HepG2 (cell line): ENCODE data around the gene VAMP8. TPM values are rescaled to one million over a fixed set of nuclear protein-coding genes. Genes with fewer than 3 reads are reported as not detected.
A peak's percentile ranks its signal among the peaks of the same experiment; 100 is the strongest.

Experiments used
- AGO2 ChIP-seq: fragments of 200-400 bp; formaldehyde crosslinking; optimal IDR thresholded peaks from 2 replicates; pipeline ENCODE3; 2017; ENCODE audit warnings: mild to moderate bottlenecking, low read depth, low read length, moderate library complexity
- ATF1 ChIP-seq: IDR thresholded peaks from 2 replicates; pipeline ENCODE4 v1.6.1; 2016; ENCODE audit warnings: mild to moderate bottlenecking, control low read depth
- FLYWCH1 ChIP-seq: sonication (generic); formaldehyde crosslinking; IDR thresholded peaks from 2 replicates; pipeline ENCODE4 v1.8.1; 2023; ENCODE audit warnings: mild to moderate bottlenecking, missing genetic modification reagents
- HDAC2 ChIP-seq: sonication (generic); formaldehyde crosslinking; IDR thresholded peaks from 2 replicates; pipeline ENCODE4 v1.4.0; 2020; ENCODE audit warnings: missing genetic modification reagents
- KDM3A ChIP-seq: IDR thresholded peaks from 2 replicates; pipeline ENCODE4 v1.6.1; 2018; ENCODE audit warnings: low read depth, missing compliant biosample characterization
- KDM4B ChIP-seq: sonication (generic); formaldehyde crosslinking; IDR thresholded peaks from 2 replicates; pipeline ENCODE4 v1.4.0; 2020; ENCODE audit warnings: missing genetic modification reagents
- MTF2 ChIP-seq: sonication (generic); formaldehyde crosslinking; IDR thresholded peaks from 2 replicates; pipeline ENCODE4 v1.5.0; 2020; ENCODE audit warnings: missing genetic modification reagents, borderline replicate concordance
- MXD1 ChIP-seq: sonication (generic); formaldehyde crosslinking; IDR thresholded peaks from 2 replicates; pipeline ENCODE4 v1.4.0; 2020; ENCODE audit warnings: mild to moderate bottlenecking, missing genetic modification reagents
- NONO ChIP-seq, 2 experiments: fragments of 450-650 bp in 1 of 2; sonication (generic) in 1 of 2; formaldehyde crosslinking in 1 of 2; IDR thresholded peaks in 1 of 2; conservative IDR thresholded peaks in 1 of 2; 2 replicates each; pipeline versions ENCODE4 v1.6.1 to v1.8.0; 2017 to 2022; ENCODE audit warnings: mild to moderate bottlenecking in 1 of 2, missing genetic modification reagents in 1 of 2, moderate library complexity in 1 of 2
- PCBP1 ChIP-seq: fragments of 200-400 bp; formaldehyde crosslinking; IDR thresholded peaks from 2 replicates; pipeline ENCODE4 v1.6.1; 2017; ENCODE audit warnings: mild to moderate bottlenecking, low read depth, low read length, borderline replicate concordance
- SATB2 ChIP-seq: sonication (generic); formaldehyde crosslinking; IDR thresholded peaks from 2 replicates; pipeline ENCODE4 v1.5.0; 2020; ENCODE audit warnings: missing genetic modification reagents
- THAP9 ChIP-seq: sonication (generic); formaldehyde crosslinking; IDR thresholded peaks from 2 replicates; pipeline ENCODE4; 2020; ENCODE audit warnings: missing genetic modification reagents, mild to moderate bottlenecking, borderline replicate concordance
- USF2 ChIP-seq, 2 experiments: sonication (generic) in 1 of 2; formaldehyde crosslinking in 1 of 2; IDR thresholded peaks; 2 replicates each; pipeline versions ENCODE4 v1.5.1 to v1.6.1; 2011 to 2020; ENCODE audit warnings: borderline replicate concordance in 1 of 2, low read depth in 1 of 2, low read length in 1 of 2, mild to moderate bottlenecking in 1 of 2, missing genetic modification reagents in 1 of 2, moderate library complexity in 1 of 2
- YEATS4 ChIP-seq: sonication (generic); formaldehyde crosslinking; IDR thresholded peaks from 2 replicates; pipeline ENCODE4 v1.4.0; 2020; ENCODE audit warnings: missing genetic modification reagents, borderline replicate concordance
- ZBTB26 ChIP-seq: IDR thresholded peaks from 2 replicates; pipeline ENCODE4 v1.6.1; 2016; ENCODE audit warnings: missing compliant biosample characterization, missing genetic modification reagents, borderline replicate concordance
- ZBTB42 ChIP-seq: sonication (generic); formaldehyde crosslinking; IDR thresholded peaks from 2 replicates; pipeline ENCODE4 v1.5.0; 2020; ENCODE audit warnings: mild to moderate bottlenecking, missing genetic modification reagents
- ZNF350 ChIP-seq: sonication (generic); formaldehyde crosslinking; IDR thresholded peaks from 2 replicates; pipeline ENCODE4 v1.4.0; 2020; ENCODE audit warnings: mild to moderate bottlenecking, low read depth, missing genetic modification reagents, borderline replicate concordance
- ZNF547 ChIP-seq: sonication (generic); formaldehyde crosslinking; IDR thresholded peaks from 2 replicates; pipeline ENCODE4 v1.5.1; 2020; ENCODE audit warnings: mild to moderate bottlenecking, missing genetic modification reagents
- ZNF841 ChIP-seq: sonication (generic); formaldehyde crosslinking; IDR thresholded peaks from 2 replicates; pipeline ENCODE4 v1.8.1; 2023; ENCODE audit warnings: missing genetic modification reagents, borderline replicate concordance
- polyA plus RNA-seq, 8 experiments: library from polyadenylated mRNA; depleted of rRNA in 3 of 8; stranded (reverse) in 7 of 8; unstranded in 1 of 8; fragments of >200 nt; fragmentation: Illumina TruSeq in 4 of 8; extraction: Trizol in 4 of 8; gene quantifications; 2 replicates each; pipeline versions ENCODE4 v1.2.1 to v1.2.3, GENCODE V29; 2011 to 2016; ENCODE audit warnings: low read depth in 4 of 8, missing spikeins in 1 of 8, mixed read lengths in 1 of 8; ENCODE audit not compliant: insufficient read depth in 1 of 8
- total RNA-seq, 5 experiments: library from RNA; depleted of rRNA; stranded (reverse); fragments of >200 nt; fragmentation: Illumina TruSeq; extraction: Trizol; gene quantifications; 2 replicates each; pipeline ENCODE4 v1.2.3, GENCODE V29; 2016; ENCODE audit warnings: low read depth in 1 of 5

VAMP8 gene
- total and polyA plus RNA-seq, 2 of the 13 experiments (the other 11 are each of a cell fraction or from before 2014, with no cell fraction given), result 83.3 to 157 TPM

- TF ChIP-seq THAP9 (peak; percentile 88), NONO (IDR thresholded peaks at IDR 0.05) (no peak), NONO (CRISPR knock-in tag; conservative IDR thresholded peaks at IDR 0.05) (peak; percentile 17; the same call in 1 of the 2 replicates), ZBTB26 (CRISPR knock-in tag) (peak; percentile 87), MTF2 (CRISPR knock-in tag) (peak; percentile 92; the same call in 1 of the 2 replicates), HDAC2 (CRISPR knock-in tag) (no peak), ZNF547 (CRISPR knock-in tag) (peak; percentile 25; the same call in 1 of the 2 replicates), AGO2 (peak; percentile 100), PCBP1 (peak; percentile 64; the same call in 1 of the 2 replicates), SATB2 (CRISPR knock-in tag) (peak; percentile 89; the same call in 1 of the 2 replicates), ZBTB42 (CRISPR knock-in tag) (peak; percentile 56; the same call in 1 of the 2 replicates), USF2 (IDR thresholded peaks at IDR 0.05; ENCODE audit: low read depth, low read length) (no peak), USF2 (CRISPR knock-in tag; IDR thresholded peaks at IDR 0.05; ENCODE audit: borderline replicate concordance) (peak; percentile 71), ZNF350 (CRISPR knock-in tag) (no peak; the same call in 1 of the 2 replicates), FLYWCH1 (CRISPR knock-in tag) (0 out of 2 replicates have a peak, but pooled peaks have one; percentile 39), ZNF841 (CRISPR knock-in tag) (no peak; the same call in 1 of the 2 replicates), KDM4B (CRISPR knock-in tag) (peak; percentile 85; the same call in 1 of the 2 replicates), MXD1 (CRISPR knock-in tag) (peak; percentile 100), ATF1 (CRISPR knock-in tag) (no peak), YEATS4 (peak; percentile 69), KDM3A (CRISPR knock-in tag) (peak; percentile 36; the same call in 1 of the 2 replicates)
Measured at GRCh38 chr2:85539361-85540132, 37.8 kb upstream of the VAMP8 start (continued).
